ENCODE results near the gene FBXW2. TPM values are rescaled to one million over a fixed set of nuclear protein-coding genes. Genes with fewer than 3 reads are reported as not detected.

FBXW2 gene
- total RNA-seq, 2 donors from 2014 or later, result 16.6 to 19.1 TPM

DNA sequence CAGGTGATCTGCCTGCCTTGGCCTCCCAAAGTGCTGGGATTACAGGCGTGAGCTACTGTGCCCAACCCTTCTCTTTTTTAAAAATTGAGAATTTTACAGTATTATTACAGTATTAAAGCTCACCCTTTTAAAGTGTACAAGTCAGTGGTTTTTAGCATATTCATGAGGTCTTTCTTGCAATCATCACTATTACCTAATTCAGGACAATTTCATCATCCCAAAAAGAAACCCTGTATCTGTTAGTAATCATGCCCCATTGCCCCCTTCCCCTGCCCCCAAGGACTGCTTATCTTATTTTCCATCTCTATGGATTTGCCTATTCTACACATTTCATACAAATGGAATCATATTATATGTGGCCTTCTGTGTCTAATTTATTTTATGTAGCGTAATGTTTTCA is 56.3 kb downstream of the FBXW2 start:
- H3K9me3 ChIP-seq, result no peaks in the 10 kb centered on the region
- 79 to 84% methylated on average over 2 of the region's 2 CpGs for WGBS, 2 donors
- ATAC-seq, result no peak
- no peaks in the 10 kb centered on the region for H3K36me3 ChIP-seq (replicated peaks in 1 of 2; ENCODE audit: insufficient read depth in 1 of 2, low read depth in 2 of 2)
- no peak for DNase-seq
- TF ChIP-seq POLR2A (IDR thresholded peaks at IDR 0.05), result no peak
- TF ChIP-seq, protein P1, sequence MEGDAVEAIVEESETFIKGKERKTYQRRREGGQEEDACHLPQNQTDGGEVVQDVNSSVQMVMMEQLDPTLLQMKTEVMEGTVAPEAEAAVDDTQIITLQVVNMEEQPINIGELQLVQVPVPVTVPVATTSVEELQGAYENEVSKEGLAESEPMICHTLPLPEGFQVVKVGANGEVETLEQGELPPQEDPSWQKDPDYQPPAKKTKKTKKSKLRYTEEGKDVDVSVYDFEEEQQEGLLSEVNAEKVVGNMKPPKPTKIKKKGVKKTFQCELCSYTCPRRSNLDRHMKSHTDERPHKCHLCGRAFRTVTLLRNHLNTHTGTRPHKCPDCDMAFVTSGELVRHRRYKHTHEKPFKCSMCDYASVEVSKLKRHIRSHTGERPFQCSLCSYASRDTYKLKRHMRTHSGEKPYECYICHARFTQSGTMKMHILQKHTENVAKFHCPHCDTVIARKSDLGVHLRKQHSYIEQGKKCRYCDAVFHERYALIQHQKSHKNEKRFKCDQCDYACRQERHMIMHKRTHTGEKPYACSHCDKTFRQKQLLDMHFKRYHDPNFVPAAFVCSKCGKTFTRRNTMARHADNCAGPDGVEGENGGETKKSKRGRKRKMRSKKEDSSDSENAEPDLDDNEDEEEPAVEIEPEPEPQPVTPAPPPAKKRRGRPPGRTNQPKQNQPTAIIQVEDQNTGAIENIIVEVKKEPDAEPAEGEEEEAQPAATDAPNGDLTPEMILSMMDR (IDR thresholded peaks at IDR 0.05), result no peak
- H3K27ac ChIP-seq, result no peak overlapping the region
- H3K27me3 ChIP-seq, result no peaks in the 10 kb centered on the region
- intact Hi-C loops (cut with DNase I), result no loop called here
- H3K4me3 ChIP-seq, result no peak overlapping the region
- H3K4me1 ChIP-seq, result peaks cover 32% of the 10 kb centered on the region

DNA sequence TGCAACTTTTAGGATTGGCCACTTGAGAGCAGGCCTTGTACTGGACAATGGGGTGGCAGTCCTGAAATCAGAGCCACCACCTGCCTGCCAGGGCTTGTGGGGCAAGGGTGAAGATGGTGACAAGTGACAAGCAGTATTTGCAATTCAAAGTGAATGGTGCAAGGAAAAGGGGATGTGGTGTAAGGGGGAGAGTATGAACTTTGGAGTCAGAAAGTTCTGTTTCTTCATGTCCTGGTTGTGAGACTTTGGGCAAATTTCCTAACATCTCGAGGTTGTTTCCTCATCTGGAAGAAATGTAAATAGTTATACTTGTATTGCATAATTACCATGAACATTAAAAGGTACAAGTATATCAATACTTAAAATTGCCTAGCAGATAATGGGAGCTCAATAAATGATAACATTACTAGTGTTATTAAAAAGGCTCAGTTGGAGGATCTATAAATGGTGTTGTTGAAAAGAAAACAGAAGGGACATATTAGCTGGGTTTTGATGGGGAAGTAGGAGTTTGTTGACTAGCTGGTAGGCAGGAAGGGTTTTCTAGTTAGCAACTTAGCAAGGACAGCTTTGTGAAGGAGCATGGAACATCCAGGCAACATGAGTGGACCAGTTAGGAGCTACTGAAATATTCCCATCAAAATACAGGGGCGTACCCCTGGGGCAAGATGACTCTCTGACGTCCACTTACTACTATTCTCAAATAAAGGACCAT is 57.6 kb downstream of the FBXW2 start:
- no peaks in the 10 kb centered on the region for H3K27me3 ChIP-seq
- peak overlapping the region; percentile 11 to 77 (median 58) for H3K27ac ChIP-seq
- no peak overlapping the region for H3K4me3 ChIP-seq
- WGBS, 2 donors, result 65 to 66% methylated on average over 3 of the region's 3 CpGs
- intact Hi-C loops (cut with DNase I), result no loop called here
- no peaks in the 10 kb centered on the region for H3K9me3 ChIP-seq
- TF ChIP-seq, protein P1 (IDR thresholded peaks at IDR 0.05), result no peak
- TF ChIP-seq POLR2A (IDR thresholded peaks at IDR 0.05), result no peak
- H3K4me1 ChIP-seq, result peaks cover 32% of the 10 kb centered on the region
- DNase-seq (peak in 3 of 4 donors; percentile 34 to 73 (median 38)), ATAC-seq (peak; percentile 43)
- H3K36me3 ChIP-seq (replicated peaks in 1 of 2; ENCODE audit: insufficient read depth in 1 of 2, low read depth in 2 of 2), result no peaks in the 10 kb centered on the region

DNA sequence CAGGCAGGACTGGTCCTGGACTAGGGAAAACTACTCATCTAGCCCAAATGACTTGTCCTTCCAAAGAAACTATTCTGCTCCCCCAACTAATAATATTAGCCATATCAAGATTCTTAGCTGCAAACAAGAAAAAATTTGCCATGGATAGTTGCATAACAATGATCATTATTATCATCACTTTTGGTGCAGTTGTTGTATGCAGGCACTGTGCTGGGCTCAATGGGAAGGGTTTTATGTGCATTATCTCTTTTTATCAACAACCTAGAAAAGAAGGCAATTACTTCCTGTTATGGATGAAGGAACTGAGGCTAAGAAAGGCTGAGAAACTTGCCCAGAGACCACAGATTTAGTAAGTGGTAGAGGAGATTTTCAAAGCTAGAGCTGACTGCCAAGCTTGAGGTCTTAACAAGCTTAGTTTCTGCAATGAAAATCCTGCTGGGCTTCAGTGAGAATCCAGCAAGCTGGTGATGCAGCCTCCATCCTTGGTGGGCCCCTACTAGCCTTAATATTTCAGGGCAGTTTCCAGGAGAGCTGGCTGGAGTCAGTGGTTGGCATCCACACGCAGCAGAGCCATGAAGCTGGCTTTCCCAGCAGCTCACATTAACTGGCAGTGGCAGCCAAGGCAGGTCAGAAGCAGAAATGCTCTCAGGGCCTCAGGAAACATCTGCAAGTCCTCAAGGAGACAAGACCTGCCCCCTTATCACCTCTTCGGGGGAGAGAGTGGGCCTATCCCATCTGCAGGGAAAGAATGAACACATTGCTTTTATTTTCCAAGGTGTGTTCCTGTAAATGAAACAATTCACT is 58.4 kb downstream of the FBXW2 start:
- Histone ChIP-seq H3K4me1 (peaks cover 32% of the 10 kb centered on the region), H3K9me3 (no peaks in the 10 kb centered on the region), H3K4me3 (no peak overlapping the region), H3K27ac (peak overlapping the region; percentile 11 to 77 (median 58)), H3K27me3 (no peaks in the 10 kb centered on the region), H3K36me3 (replicated peaks in 1 of 2; ENCODE audit: insufficient read depth in 1 of 2, low read depth in 2 of 2) (no peaks in the 10 kb centered on the region)
- no peak for TF ChIP-seq POLR2A (IDR thresholded peaks at IDR 0.05)
- TF ChIP-seq, protein P1 (IDR thresholded peaks at IDR 0.05), result no peak
- ATAC-seq, result no peak
- 25 to 45% methylated on average over 2 of the region's 2 CpGs for WGBS, 2 donors
- intact Hi-C loops (cut with DNase I), result no loop called here
- DNase-seq, result no peak

DNA sequence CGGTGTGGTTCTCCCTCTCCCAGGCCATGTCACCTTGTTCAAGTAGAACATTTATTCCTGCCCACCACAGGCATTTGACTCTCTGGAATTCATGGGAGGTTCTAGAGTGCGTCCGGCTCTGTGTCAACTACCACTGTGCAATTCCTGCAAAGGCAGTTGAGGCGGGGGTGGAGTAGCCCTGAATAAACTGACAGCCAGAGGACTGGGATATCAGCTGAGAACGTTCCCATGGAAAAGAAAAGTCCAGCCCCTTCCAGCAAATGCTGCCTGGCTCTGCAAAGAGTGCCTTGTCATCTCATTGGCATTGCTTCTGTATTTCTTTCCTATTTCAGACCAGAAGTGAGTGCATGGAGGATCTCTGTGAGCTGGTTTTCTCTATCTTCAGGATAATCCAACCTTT is 60.0 kb downstream of the FBXW2 start:
- peak overlapping the region in 3 of 4 donors; percentile 47 to 64 (median 49) for H3K27ac ChIP-seq

More for the DNA sequence above, 60.0 kb downstream of the FBXW2 start:
- no peak overlapping the region for H3K4me3 ChIP-seq
- no peaks in the 10 kb centered on the region for H3K36me3 ChIP-seq (replicated peaks in 1 of 2; ENCODE audit: insufficient read depth in 1 of 2, low read depth in 2 of 2)
- intact Hi-C loops (cut with DNase I), result no loop called here
- WGBS, 2 donors, result 29 to 58% methylated on average over 5 of the region's 5 CpGs
- TF ChIP-seq, protein P1 (IDR thresholded peaks at IDR 0.05), result no peak
- TF ChIP-seq POLR2A (IDR thresholded peaks at IDR 0.05), result no peak
- ATAC-seq (peak; percentile 97), DNase-seq (peak; percentile 84 to 94 (median 89))
- H3K4me1 ChIP-seq, result peaks cover 32% of the 10 kb centered on the region
- no peaks in the 10 kb centered on the region for H3K27me3 ChIP-seq
- H3K9me3 ChIP-seq, result no peaks in the 10 kb centered on the region
